ENCODE results near the gene MAPK8.
"Not testable (repeated sequence)": the region's sequence is repeated elsewhere in the genome, so short reads cannot be mapped to it uniquely, and the experiment has no call there.

The MAPK8 gene

GRCh38 chr10:48419714-48420113 lies 113.2 kb downstream of the MAPK8 start:
- H3K27ac ChIP-seq (ENCODE audit: extremely low read depth, low read depth, low read length): no peak overlapping the region
- H3K9me3 ChIP-seq (ENCODE audit: control insufficient read depth, insufficient read depth, low read depth, low read length): no peaks in the 10 kb centered on the region
- H3K36me3 ChIP-seq (ENCODE audit: control insufficient read depth in 2 of 2, insufficient read depth in 1 of 2, low read length in 2 of 2): no peaks in the 10 kb centered on the region
- no peaks in the 10 kb centered on the region for H3K4me1 ChIP-seq (ENCODE audit: control insufficient read depth, insufficient read depth, low read length)
- POLR2A ChIA-PET: no interaction called here
- no peak for TF ChIP-seq ZNF518A (tag by site-specific recombination; conservative IDR thresholded peaks at IDR 0.05; ENCODE audit: low read depth)
- TF ChIP-seq REPIN1 (tag by site-specific recombination; IDR thresholded peaks at IDR 0.05; ENCODE audit: low read depth): no peak
- no peak for TF ChIP-seq AEBP2 (tag by site-specific recombination; IDR thresholded peaks at IDR 0.05; ENCODE audit: borderline replicate concordance)
- no peak for TF ChIP-seq ZBTB20 (tag by site-specific recombination; IDR thresholded peaks at IDR 0.05)
- TF ChIP-seq ZNF610 (tag by site-specific recombination; IDR thresholded peaks at IDR 0.05; ENCODE audit: borderline replicate concordance): no peak
- no peak for TF ChIP-seq ZNF266 (tag by site-specific recombination; IDR thresholded peaks at IDR 0.05; ENCODE audit: low read depth)
- no peak for TF ChIP-seq ZNF37A (tag by site-specific recombination; IDR thresholded peaks at IDR 0.05)
- TF ChIP-seq PRDM6 (tag by site-specific recombination; IDR thresholded peaks at IDR 0.05): no peak
- TF ChIP-seq KLF7 (tag by site-specific recombination; IDR thresholded peaks at IDR 0.05; ENCODE audit: borderline replicate concordance): no peak
- TF ChIP-seq FEZF1 (tag by site-specific recombination; IDR thresholded peaks at IDR 0.05): no peak
- no peak overlapping the region for H3K4me3 ChIP-seq (ENCODE audit: low read depth, low read length)
- CTCF ChIA-PET: interaction anchor here (0.7 kb wide), 1 partner anchor 1147 kb away, joined by 4 read pairs; no protein-coding TSS in a partner anchor

- CTCF ChIA-PET; H3K4me1 ChIP-seq (ENCODE audit: control insufficient read depth, insufficient read depth, low read length); H3K4me3 ChIP-seq (ENCODE audit: low read depth, low read length); H3K9me3 ChIP-seq (ENCODE audit: control insufficient read depth, insufficient read depth, low read depth, low read length); POLR2A ChIA-PET; H3K36me3 ChIP-seq (ENCODE audit: control insufficient read depth in 2 of 2, insufficient read depth in 1 of 2, low read length in 2 of 2); H3K27ac ChIP-seq (ENCODE audit: extremely low read depth, low read depth, low read length): not testable (repeated sequence)
- peak; percentile 42 for TF ChIP-seq ZNF654 (tag by site-specific recombination; IDR thresholded peaks at IDR 0.05; ENCODE audit: low read depth)
- TF ChIP-seq ZNF664 (tag by site-specific recombination; IDR thresholded peaks at IDR 0.05): peak; percentile 76
- 0 out of 2 replicates have a peak, but pooled peaks have one; percentile 66 for TF ChIP-seq ZNF223 (tag by site-specific recombination; IDR thresholded peaks at IDR 0.05)
- TF ChIP-seq AEBP2 (tag by site-specific recombination; IDR thresholded peaks at IDR 0.05; ENCODE audit: borderline replicate concordance): peak; percentile 66; the same call in 1 of the 2 replicates
- peak; percentile 54; the same call in 1 of the 2 replicates for TF ChIP-seq ZNF19 (tag by site-specific recombination; IDR thresholded peaks at IDR 0.05; ENCODE audit: low read depth)
- peak; percentile 74 for TF ChIP-seq ZNF623 (tag by site-specific recombination; IDR thresholded peaks at IDR 0.05)
- TF ChIP-seq ZNF530 (tag by site-specific recombination; IDR thresholded peaks at IDR 0.05; ENCODE audit: low read depth): 0 out of 2 replicates have a peak, but pooled peaks have one; percentile 55
- 0 out of 2 replicates have a peak, but pooled peaks have one; percentile 46 for TF ChIP-seq ZNF558 (tag by site-specific recombination; IDR thresholded peaks at IDR 0.05)
- TF ChIP-seq ZNF292 (tag by site-specific recombination; IDR thresholded peaks at IDR 0.05; ENCODE audit: borderline replicate concordance, low read depth): peak; percentile 82; the same call in 1 of the 2 replicates
- TF ChIP-seq ZNF140 (tag by site-specific recombination; IDR thresholded peaks at IDR 0.05): peak; percentile 86
- TF ChIP-seq ZBTB1 (tag by site-specific recombination; IDR thresholded peaks at IDR 0.05): 0 out of 2 replicates have a peak, but pooled peaks have one; percentile 60
- peak; percentile 84 for TF ChIP-seq ZNF426 (tag by site-specific recombination; IDR thresholded peaks at IDR 0.05)
- TF ChIP-seq ZNF514 (tag by site-specific recombination; IDR thresholded peaks at IDR 0.05): 0 out of 2 replicates have a peak, but pooled peaks have one; percentile 70
- peak; percentile 83 for TF ChIP-seq ZNF404 (tag by site-specific recombination; IDR thresholded peaks at IDR 0.05)
- peak; percentile 86 for TF ChIP-seq ZNF433 (tag by site-specific recombination; IDR thresholded peaks at IDR 0.05; ENCODE audit: low read depth)
- 0 out of 2 replicates have a peak, but pooled peaks have one; percentile 46 for TF ChIP-seq ZNF138 (tag by site-specific recombination; IDR thresholded peaks at IDR 0.05; ENCODE audit: borderline replicate concordance)
These were observed 115.4 kb downstream of the MAPK8 start for GRCh38 chr10:48421862-48422261.

Data from HEK293 (cell line).